Raji (cell line): Measurements from ENCODE around the gene GGT1.
A peak's percentile ranks its signal among the peaks of the same experiment; 100 is the strongest.

Source experiments
- POLR2A ChIP-seq: IDR thresholded peaks from 2 replicates; pipeline ENCODE4 v1.6.1; 2011; ENCODE audit warnings: low read depth, low read length, control low read depth; ENCODE audit not compliant: insufficient read depth

GGT1 gene

GRCh38 chr22:24589518-24590030 lies 13.4 kb upstream of the GGT1 start:
- no peak for TF ChIP-seq POLR2A

- no peak for TF ChIP-seq POLR2A
Observed at GRCh38 chr22:24590596-24591173, 12.3 kb upstream of the GGT1 start.

- TF ChIP-seq POLR2A: no peak
Observed at GRCh38 chr22:24591286-24591830, 11.6 kb upstream of the GGT1 start.

- no peak for TF ChIP-seq POLR2A
Observed at GRCh38 chr22:24592058-24592850, 10.7 kb upstream of the GGT1 start.

GRCh38 chr22:24592851-24593558 lies 10.0 kb upstream of the GGT1 start, which contains the start of gene LRRC75B:
Gene LRRC75B (minus strand): TSS chr22:24593073. CDS start chr22:24593039, 34 bp downstream.
- TF ChIP-seq POLR2A: no peak

- no peak for TF ChIP-seq POLR2A
Observed at GRCh38 chr22:24593836-24594568, 9.0 kb upstream of the GGT1 start.

GRCh38 chr22:24594569-24595120 lies 8.3 kb upstream of the GGT1 start:
- TF ChIP-seq POLR2A: no peak

GRCh38 chr22:24595228-24595627 lies 7.8 kb upstream of the GGT1 start:
- no peak for TF ChIP-seq POLR2A

- no peak for TF ChIP-seq POLR2A
Observed at GRCh38 chr22:24595863-24596262, 7.1 kb upstream of the GGT1 start.

- TF ChIP-seq POLR2A: no peak
Observed at GRCh38 chr22:24599514-24599913, 3.5 kb upstream of the GGT1 start.

- TF ChIP-seq POLR2A: no peak
Observed at GRCh38 chr22:24601217-24602104, 1.5 kb upstream of the GGT1 start.

GRCh38 chr22:24607429-24607983 lies 4.5 kb downstream of the GGT1 start:
- TF ChIP-seq POLR2A: peak; percentile 61
